ENCODE measurements around the gene CCND3. TPM values are rescaled to one million over a fixed set of nuclear protein-coding genes. Genes with fewer than 3 reads are reported as not detected.

CCND3 gene
- total and polyA plus RNA-seq, 10 of the 15 experiments (the other 5 are each of a cell fraction or from before 2014, with no cell fraction given): 6.0 to 86.4 (median 31.5) TPM

GRCh38 chr6:41914869-41915530, 26.6 kb downstream of the CCND3 start:
- POLR2A ChIA-PET: interaction anchor here (0.9 to 1.1 kb wide), 2 partner anchors 9 to 27 kb away, joined by 3 read pairs; no protein-coding TSS in a partner anchor

More at GRCh38 chr6:41914869-41915530, 26.6 kb downstream of the CCND3 start:
- Histone ChIP-seq H3K27ac (ENCODE audit: control insufficient read depth, insufficient read depth) (no peak overlapping the region), H3K79me2 (ENCODE audit: control insufficient read depth, insufficient read depth, low read length) (peaks cover 2% of the 10 kb centered on the region), H3K9me3 (replicated peaks; ENCODE audit: control insufficient read depth, insufficient read depth, low read length) (no peaks in the 10 kb centered on the region), H2AFZ (ENCODE audit: control insufficient read depth, low read depth, low read length) (no peak overlapping the region), H3K27me3 (replicated peaks in 1 of 2; ENCODE audit: control insufficient read depth in 2 of 2, insufficient read depth in 2 of 2, low read length in 1 of 2) (no peaks in the 10 kb centered on the region), H3K4me2 (ENCODE audit: control insufficient read depth, insufficient read depth) (no peak overlapping the region), H3K9ac (ENCODE audit: control insufficient read depth, insufficient read depth, low read length) (no peak overlapping the region), H3K4me3 (no peak overlapping the region), H3K36me3 (ENCODE audit: control insufficient read depth in 2 of 2, insufficient read depth in 2 of 2, low read length in 1 of 2) (no peaks in the 10 kb centered on the region; a peak in 1 of 4 replicates), H4K20me1 (ENCODE audit: control insufficient read depth, insufficient read depth) (no peaks in the 10 kb centered on the region), H3K4me1 (ENCODE audit: control insufficient read depth, insufficient read depth, low read length) (peaks cover 3% of the 10 kb centered on the region; the same call in 1 of the 2 replicates)
- no TSS peak for BruUV-seq (replicated peaks)
- in situ Hi-C loops (cut with MboI) (no loop called here), intact Hi-C loops (cut with micrococcal nuclease; ENCODE audit: unreplicated experiment) (no loop called here)
- ChIA-PET SMC1A (ENCODE audit: uncharacterized antibody, unreplicated experiment) (interaction anchor here (0.8 to 1.6 kb wide), 3 partner anchors 22 to 120 kb away, joined by 3 to 4 read pairs (median 3); no protein-coding TSS in a partner anchor), CTCF (interaction anchor here (0.6 to 2.9 kb wide), 7 partner anchors 9 to 127 kb away, joined by 3 to 7 read pairs (median 4); no protein-coding TSS in a partner anchor), RAD21 (ENCODE audit: unreplicated experiment) (no interaction called here)
- FAIRE-seq: no peak
- WGBS (ENCODE audit: insufficient coverage, insufficient replicate concordance, low lambda C conversion rate, missing lambda C conversion rate): 93% methylated on average over 4 of the region's 4 CpGs
- DNase-seq (ENCODE audit: low read depth, low spot score): no peak
- TF ChIP-seq RAD21 (IDR thresholded peaks at IDR 0.05; ENCODE audit: insufficient read depth, low read depth, low read length): no peak
- TF ChIP-seq MTA2 (IDR thresholded peaks at IDR 0.05; ENCODE audit: low read depth): no peak
- TF ChIP-seq MXI1 (IDR thresholded peaks at IDR 0.05; ENCODE audit: low read depth, low read length): no peak
- TF ChIP-seq TBL1XR1 (IDR thresholded peaks at IDR 0.05; ENCODE audit: low read depth, low read length): no peak
- TF ChIP-seq E2F8 (IDR thresholded peaks at IDR 0.05; ENCODE audit: low read depth, partially characterized antibody): no peak
- no peak for TF ChIP-seq IRF3 (IDR thresholded peaks at IDR 0.05)
- no peak for TF ChIP-seq HDAC2 (IDR thresholded peaks at IDR 0.05)
- TF ChIP-seq IRF4 (IDR thresholded peaks at IDR 0.05; ENCODE audit: low read depth, low read length): no peak
- no peak for TF ChIP-seq E4F1 (IDR thresholded peaks at IDR 0.05; ENCODE audit: borderline replicate concordance, partially characterized antibody)
- ATAC-seq: no peak

Measured in GM12878 (cell line).